GM15510 (cell line): ENCODE measurements around the gene GPATCH8.

ENCODE experiments used
- POLR2A ChIP-seq: IDR thresholded peaks from 3 replicates; pipeline ENCODE4 v1.6.1; 2011; ENCODE audit warnings: borderline replicate concordance; ENCODE audit not compliant: insufficient read length; ENCODE audit errors: extremely low read depth

Gene GPATCH8

GRCh38 chr17:44503147-44504029, at the start of gene GPATCH8:
Gene GPATCH8, minus strand, starts transcription at chr17:44503406. Its CDS starts 36 bp downstream, at chr17:44503370.
- peak; percentile 54 for TF ChIP-seq POLR2A

GRCh38 chr17:44552361-44552760, 49.2 kb upstream of the GPATCH8 start:
- TF ChIP-seq POLR2A = no peak

GRCh38 chr17:44549686-44550085, 46.5 kb upstream of the GPATCH8 start:
- TF ChIP-seq POLR2A = no peak

GRCh38 chr17:44548376-44549230, 45.4 kb upstream of the GPATCH8 start:
- no peak for TF ChIP-seq POLR2A

GRCh38 chr17:44547625-44548267, 44.5 kb upstream of the GPATCH8 start:
- no peak for TF ChIP-seq POLR2A

GRCh38 chr17:44546671-44547606, 43.7 kb upstream of the GPATCH8 start:
- no peak for TF ChIP-seq POLR2A

- TF ChIP-seq POLR2A = no peak
Measured at GRCh38 chr17:44543905-44544523, 40.8 kb upstream of the GPATCH8 start.

- TF ChIP-seq POLR2A = no peak
Measured at GRCh38 chr17:44543213-44543904, 40.2 kb upstream of the GPATCH8 start.

GRCh38 chr17:44541884-44542581, 38.8 kb upstream of the GPATCH8 start:
- no peak for TF ChIP-seq POLR2A

GRCh38 chr17:44540246-44541084, 37.3 kb upstream of the GPATCH8 start:
- no peak for TF ChIP-seq POLR2A

GRCh38 chr17:44539673-44540072, 36.5 kb upstream of the GPATCH8 start:
- TF ChIP-seq POLR2A = no peak
